ENCODE data around the gene PPIG.
"Not testable (repeated sequence)": the region's sequence is repeated elsewhere in the genome, so short reads cannot be mapped to it uniquely, and the experiment has no call there.

- TF ChIP-seq CTCF (IDR thresholded peaks at IDR 0.05); EZH2 (IDR thresholded peaks at IDR 0.05; ENCODE audit: borderline replicate concordance, insufficient read depth, low read depth, low read length, poor library complexity, severe bottlenecking): not testable (repeated sequence)
Observed at GRCh38 chr2:169570752-169571151, 13.4 kb upstream of the PPIG start.

Data from B cell (primary cell).